Measurements from ENCODE around the gene LVRN. TPM values are rescaled to one million over a fixed set of nuclear protein-coding genes. Genes with fewer than 3 reads are reported as not detected.

LVRN gene
- total and polyA plus RNA-seq, 2 of the 4 experiments (the other 2 are of a cell fraction): 0.10 to 0.18 TPM

DNA sequence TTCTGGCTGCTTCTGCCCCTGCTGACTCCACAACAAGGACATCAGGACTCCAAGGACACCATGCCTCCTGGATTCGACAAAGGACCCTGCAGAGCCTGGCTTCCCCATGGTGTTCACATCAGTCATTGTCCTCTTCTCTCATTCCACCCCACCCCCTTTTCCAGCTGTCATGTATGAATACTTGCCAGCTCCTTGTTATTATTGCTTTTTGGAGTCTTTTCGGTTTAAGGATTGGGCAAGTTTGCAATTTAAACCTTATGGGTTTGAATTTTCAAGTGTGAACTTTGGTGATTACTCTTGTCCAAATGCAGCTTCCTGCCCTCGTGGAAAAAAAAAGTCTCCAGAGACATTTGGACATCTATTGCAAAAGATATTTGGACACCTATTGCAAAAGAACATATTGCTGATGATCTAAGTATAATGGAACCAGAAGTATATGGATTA, 14.2 kb upstream of the LVRN start:
- Histone ChIP-seq H2BK120ac (ENCODE audit: low read depth, low read length) (peak overlapping the region; percentile 44; the same call in 1 of the 2 replicates), H3K9ac (ENCODE audit: low read depth, low read length) (no peak overlapping the region), H3K79me1 (ENCODE audit: low read depth in 1 of 2, low read length in 2 of 2) (no peaks in the 10 kb centered on the region), H3K4me2 (ENCODE audit: low read depth, low read length) (no peak overlapping the region; the same call in 1 of the 2 replicates), H3K23ac (ENCODE audit: low read depth, low read length) (no peak overlapping the region), H4K8ac (ENCODE audit: low read depth in 2 of 2, low read length in 2 of 2) (peak overlapping the region in 1 of 2 experiments; percentile 50; a peak in 1 of 4 replicates), H3K18ac (ENCODE audit: low read depth, low read length) (peak overlapping the region; percentile 96), H3K4ac (ENCODE audit: low read depth, low read length) (peak overlapping the region; percentile 48; the same call in 1 of the 2 replicates), H3K14ac (replicated peaks; ENCODE audit: low read depth, low read length) (peak overlapping the region; percentile 54; the same call in 1 of the 2 replicates), H2BK5ac (ENCODE audit: low read depth, low read length, poor library complexity, severe bottlenecking) (peak overlapping the region; percentile 67), H3K27me3 (ENCODE audit: control insufficient read depth, insufficient read depth, low read length) (no peaks in the 10 kb centered on the region), H4K91ac (ENCODE audit: insufficient read depth, low read depth, low read length) (peak overlapping the region; percentile 68), H2BK20ac (ENCODE audit: low read depth, low read length) (peak overlapping the region; percentile 41; the same call in 1 of the 2 replicates), H2AK9ac (replicated peaks; ENCODE audit: low read depth, low read length, poor library complexity) (no peak overlapping the region), H2BK15ac (ENCODE audit: low read depth, low read length) (peak overlapping the region; percentile 74; the same call in 1 of the 3 replicates), H3K9me1 (ENCODE audit: insufficient read depth, low read length) (peaks cover 6% of the 10 kb centered on the region), H3K4me3 (ENCODE audit: insufficient read depth, low read depth, low read length) (no peak overlapping the region), H4K20me1 (ENCODE audit: insufficient read depth, low read length) (no peaks in the 10 kb centered on the region), H2AK5ac (ENCODE audit: low read depth, low read length) (peak overlapping the region; percentile 87; the same call in 1 of the 2 replicates), H3K27ac (ENCODE audit: insufficient read depth, low read length) (peak overlapping the region; percentile 82; the same call in 1 of the 2 replicates), H3K56ac (ENCODE audit: extremely low read depth, insufficient read depth, low read length) (no peak overlapping the region), H3K9me3 (ENCODE audit: control insufficient read depth, insufficient read depth, low read length) (no peaks in the 10 kb centered on the region), H3K4me1 (ENCODE audit: control insufficient read depth, insufficient read depth, low read length) (peaks cover 9% of the 10 kb centered on the region), H2AFZ (replicated peaks; ENCODE audit: low read length, poor library complexity) (peak overlapping the region; percentile 60), H4K5ac (ENCODE audit: low read depth, low read length) (peak overlapping the region; percentile 85), H3K36me3 (ENCODE audit: control insufficient read depth, insufficient read depth, low read length) (no peaks in the 10 kb centered on the region)
- intact Hi-C loops (cut with micrococcal nuclease): loop anchor here (2.0 kb wide), 1 partner anchor 31 kb away; no protein-coding TSS in a partner anchor
- TF ChIP-seq FOS (IDR thresholded peaks at IDR 0.05; ENCODE audit: low read depth, low read length) (no peak), CEBPB (IDR thresholded peaks at IDR 0.05; ENCODE audit: low read depth, low read length) (peak; percentile 56)
- TF ChIP-seq, protein P1, sequence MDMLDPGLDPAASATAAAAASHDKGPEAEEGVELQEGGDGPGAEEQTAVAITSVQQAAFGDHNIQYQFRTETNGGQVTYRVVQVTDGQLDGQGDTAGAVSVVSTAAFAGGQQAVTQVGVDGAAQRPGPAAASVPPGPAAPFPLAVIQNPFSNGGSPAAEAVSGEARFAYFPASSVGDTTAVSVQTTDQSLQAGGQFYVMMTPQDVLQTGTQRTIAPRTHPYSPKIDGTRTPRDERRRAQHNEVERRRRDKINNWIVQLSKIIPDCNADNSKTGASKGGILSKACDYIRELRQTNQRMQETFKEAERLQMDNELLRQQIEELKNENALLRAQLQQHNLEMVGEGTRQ (IDR thresholded peaks at IDR 0.05; ENCODE audit: low read depth, low read length): no peak
- DNase-seq (peak; percentile 33), ATAC-seq (ENCODE audit: low read depth) (0 out of 2 replicates have a peak, but pooled peaks have one; percentile 14)
- BruUV-seq (replicated peaks): no TSS peak
- dilution Hi-C loops (cut with HindIII; ENCODE audit: low sequenced_read_pairs, unreplicated experiment): no loop called here
- CTCF ChIA-PET: interaction anchor here (0.6 to 1.6 kb wide), 3 partner anchors 63 to 111 kb away, joined by 4 to 6 read pairs (median 5); no protein-coding TSS in a partner anchor
- WGBS, 2 experiments (ENCODE audit: extremely low coverage in 2 of 2, insufficient read length in 1 of 2): no CpG with 5 or more reads among the region's 3 CpGs
- in situ Hi-C loops (cut with MboI; ENCODE audit: low sequenced_read_pairs): no loop called here
- POLR2A ChIA-PET (ENCODE audit: unreplicated experiment): no interaction called here
